Body of pancreas (tissue), 4 donors: ENCODE results near the gene PCDHGA6.

ENCODE experiments used
- CTCF ChIP-seq, 7 experiments: fragments of 450-650 bp in 4 of 7; fragments of 200-600 bp in 3 of 7; sonication (generic) in 3 of 7; IDR thresholded peaks; one replicate each; pipeline ENCODE4 v1.5.1; 2016 to 2019; ENCODE audit warnings: antibody characterized with exemption in 7 of 7
- POLR2A ChIP-seq, 3 donors: fragments of 450-650 bp; IDR thresholded peaks; one replicate each; pipeline ENCODE4 v1.6.1; 2016; ENCODE audit warnings: antibody characterized with exemption in 3 of 3, mild to moderate bottlenecking in 2 of 3

DNA sequence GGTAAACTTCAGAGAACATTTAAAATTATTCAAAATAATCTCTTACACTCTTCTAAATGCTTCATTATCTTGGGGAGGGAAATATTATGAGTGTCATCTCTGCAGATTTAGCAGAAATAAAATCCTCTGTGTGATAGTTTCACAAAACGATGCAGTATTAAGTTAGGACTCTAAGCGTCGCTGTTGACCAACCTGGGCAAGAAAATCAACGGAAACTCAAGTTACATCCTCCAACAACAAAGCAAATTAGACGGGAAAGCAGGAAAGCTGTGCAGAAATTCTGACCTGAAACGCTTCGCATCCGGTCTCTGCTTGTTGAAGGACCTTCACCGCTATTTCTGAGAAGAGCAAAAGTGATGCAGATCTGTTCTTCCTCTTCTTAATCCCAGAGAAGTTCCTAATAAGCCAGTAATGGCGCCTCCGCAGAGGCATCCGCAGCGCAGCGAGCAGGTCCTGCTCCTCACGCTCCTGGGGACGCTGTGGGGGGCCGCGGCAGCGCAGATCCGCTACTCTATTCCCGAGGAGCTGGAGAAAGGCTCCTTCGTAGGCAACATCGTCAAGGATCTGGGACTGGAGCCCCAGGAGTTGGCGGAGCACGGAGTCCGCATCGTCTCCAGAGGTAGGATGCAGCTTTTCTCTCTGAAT, at the start of gene PCDHGA6:
- no peak for TF ChIP-seq POLR2A (IDR thresholded peaks at IDR 0.05)
- TF ChIP-seq CTCF (IDR thresholded peaks at IDR 0.05): peak in 4 of 7 experiments; percentile 19 to 36 (median 29)
